ENCODE data around the gene IL1RN. TPM values are rescaled to one million over a fixed set of nuclear protein-coding genes. Genes with fewer than 3 reads are reported as not detected.
A peak's percentile ranks its signal among the peaks of the same experiment; 100 is the strongest.

The IL1RN gene
- total and polyA plus RNA-seq, 2 of the 13 experiments (the other 11 are each of a cell fraction or from before 2014, with no cell fraction given), result 21.2 to 101 TPM

DNA sequence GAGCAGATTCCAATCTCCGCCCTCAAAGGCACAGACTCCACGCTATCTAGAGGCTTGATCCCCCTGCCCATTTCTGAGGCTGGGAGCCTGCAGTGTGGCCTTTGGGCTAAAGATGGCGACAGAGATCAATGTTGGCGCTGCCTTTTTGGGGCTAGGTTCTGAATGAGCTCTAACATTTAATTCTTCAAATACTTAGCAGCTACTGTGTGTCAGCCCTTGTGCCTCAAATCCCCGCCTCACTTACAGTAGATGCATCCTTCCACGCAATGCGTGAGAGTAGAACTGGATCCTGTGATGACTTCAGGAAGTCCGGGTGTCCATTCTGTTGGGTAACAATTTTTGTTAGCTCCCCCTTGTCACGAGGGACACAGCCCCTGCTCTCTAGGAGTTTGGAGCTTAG lies 47.3 kb upstream of the IL1RN start (continued):
- TF ChIP-seq BORCS8-MEF2B (CRISPR knock-in tag; IDR thresholded peaks at IDR 0.05) (0 out of 2 replicates have a peak, but pooled peaks have one; percentile 54), MED1 (CRISPR knock-in tag; IDR thresholded peaks at IDR 0.05) (peak; percentile 27; the same call in 1 of the 2 replicates), KLF6 (CRISPR knock-in tag; IDR thresholded peaks at IDR 0.05) (0 out of 2 replicates have a peak, but pooled peaks have one; percentile 19), MEF2D (CRISPR knock-in tag; IDR thresholded peaks at IDR 0.05) (no peak), SP4 (CRISPR knock-in tag; IDR thresholded peaks at IDR 0.05) (0 out of 2 replicates have a peak, but pooled peaks have one; percentile 29), KDM3A (CRISPR knock-in tag; IDR thresholded peaks at IDR 0.05; ENCODE audit: low read depth) (peak; percentile 77), ZNF790 (CRISPR knock-in tag; IDR thresholded peaks at IDR 0.05; ENCODE audit: borderline replicate concordance) (0 out of 2 replicates have a peak, but pooled peaks have one; percentile 37), NR2F6 (IDR thresholded peaks at IDR 0.05) (no peak), NR2F6 (CRISPR knock-in tag; IDR thresholded peaks at IDR 0.05) (peak; percentile 20; the same call in 1 of the 2 replicates), EEA1 (CRISPR knock-in tag; IDR thresholded peaks at IDR 0.05; ENCODE audit: borderline replicate concordance) (no peak), GATAD2A (CRISPR knock-in tag; IDR thresholded peaks at IDR 0.05) (0 out of 2 replicates have a peak, but pooled peaks have one; percentile 55), TCF12 (IDR thresholded peaks at IDR 0.05) (no peak), TCF12 (CRISPR knock-in tag; IDR thresholded peaks at IDR 0.05) (no peak), SMAD3 (CRISPR knock-in tag; IDR thresholded peaks at IDR 0.05) (0 out of 2 replicates have a peak, but pooled peaks have one; percentile 76), SALL1 (CRISPR knock-in tag; IDR thresholded peaks at IDR 0.05) (peak; percentile 63; the same call in 1 of the 2 replicates), STAG1 (CRISPR knock-in tag; IDR thresholded peaks at IDR 0.05) (peak; percentile 98), CTCF (CRISPR knock-in tag; IDR thresholded peaks at IDR 0.05) (peak; percentile 98), FOSL2 (CRISPR knock-in tag; IDR thresholded peaks at IDR 0.05) (peak; percentile 58), U2AF2 (IDR thresholded peaks at IDR 0.05; ENCODE audit: low read depth, low read length) (no peak), ZBTB7A (CRISPR knock-in tag; IDR thresholded peaks at IDR 0.05) (0 out of 2 replicates have a peak, but pooled peaks have one; percentile 65), SAP130 (CRISPR knock-in tag; IDR thresholded peaks at IDR 0.05; ENCODE audit: low read depth) (peak; percentile 11; the same call in 1 of the 2 replicates)
- TF ChIP-seq, protein P1, sequence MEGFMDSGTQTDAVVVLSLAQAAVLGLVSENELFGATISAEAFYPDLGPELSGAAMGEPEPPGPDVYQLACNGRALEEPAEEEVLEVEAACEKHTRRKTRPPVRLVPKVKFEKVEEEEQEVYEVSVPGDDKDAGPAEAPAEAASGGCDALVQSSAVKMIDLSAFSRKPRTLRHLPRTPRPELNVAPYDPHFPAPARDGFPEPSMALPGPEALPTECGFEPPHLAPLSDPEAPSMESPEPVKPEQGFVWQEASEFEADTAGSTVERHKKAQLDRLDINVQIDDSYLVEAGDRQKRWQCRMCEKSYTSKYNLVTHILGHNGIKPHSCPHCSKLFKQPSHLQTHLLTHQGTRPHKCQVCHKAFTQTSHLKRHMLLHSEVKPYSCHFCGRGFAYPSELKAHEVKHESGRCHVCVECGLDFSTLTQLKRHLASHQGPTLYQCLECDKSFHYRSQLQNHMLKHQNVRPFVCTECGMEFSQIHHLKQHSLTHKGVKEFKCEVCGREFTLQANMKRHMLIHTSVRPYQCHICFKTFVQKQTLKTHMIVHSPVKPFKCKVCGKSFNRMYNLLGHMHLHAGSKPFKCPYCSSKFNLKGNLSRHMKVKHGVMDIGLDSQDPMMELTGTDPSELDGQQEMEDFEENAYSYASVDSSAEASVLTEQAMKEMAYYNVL (CRISPR knock-in tag; IDR thresholded peaks at IDR 0.05; ENCODE audit: borderline replicate concordance), result 0 out of 2 replicates have a peak, but pooled peaks have one; percentile 44
- TF ChIP-seq, protein P2, sequence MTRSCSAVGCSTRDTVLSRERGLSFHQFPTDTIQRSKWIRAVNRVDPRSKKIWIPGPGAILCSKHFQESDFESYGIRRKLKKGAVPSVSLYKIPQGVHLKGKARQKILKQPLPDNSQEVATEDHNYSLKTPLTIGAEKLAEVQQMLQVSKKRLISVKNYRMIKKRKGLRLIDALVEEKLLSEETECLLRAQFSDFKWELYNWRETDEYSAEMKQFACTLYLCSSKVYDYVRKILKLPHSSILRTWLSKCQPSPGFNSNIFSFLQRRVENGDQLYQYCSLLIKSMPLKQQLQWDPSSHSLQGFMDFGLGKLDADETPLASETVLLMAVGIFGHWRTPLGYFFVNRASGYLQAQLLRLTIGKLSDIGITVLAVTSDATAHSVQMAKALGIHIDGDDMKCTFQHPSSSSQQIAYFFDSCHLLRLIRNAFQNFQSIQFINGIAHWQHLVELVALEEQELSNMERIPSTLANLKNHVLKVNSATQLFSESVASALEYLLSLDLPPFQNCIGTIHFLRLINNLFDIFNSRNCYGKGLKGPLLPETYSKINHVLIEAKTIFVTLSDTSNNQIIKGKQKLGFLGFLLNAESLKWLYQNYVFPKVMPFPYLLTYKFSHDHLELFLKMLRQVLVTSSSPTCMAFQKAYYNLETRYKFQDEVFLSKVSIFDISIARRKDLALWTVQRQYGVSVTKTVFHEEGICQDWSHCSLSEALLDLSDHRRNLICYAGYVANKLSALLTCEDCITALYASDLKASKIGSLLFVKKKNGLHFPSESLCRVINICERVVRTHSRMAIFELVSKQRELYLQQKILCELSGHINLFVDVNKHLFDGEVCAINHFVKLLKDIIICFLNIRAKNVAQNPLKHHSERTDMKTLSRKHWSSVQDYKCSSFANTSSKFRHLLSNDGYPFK (CRISPR knock-in tag; IDR thresholded peaks at IDR 0.05; ENCODE audit: borderline replicate concordance), result no peak
